DND-41 (cell line): ENCODE results near the gene DGKH.

ENCODE experiments used
- ATAC-seq: fragments of 200-7000 bp; cut with Tn5 transposase; 3 replicates; pipeline ENCODE4 v1.9.1; 2021; ENCODE audit warnings: low read depth; ENCODE audit not compliant: insufficient read depth
- DNase-seq: peaks from one replicate; pipeline ENCODE4 v3.0.0-alpha.2; 2020
- H2AFZ ChIP-seq: 2 replicates; pipeline ENCODE4 v1.6.0; 2012; ENCODE audit warnings: low read depth, low read length
- H3K27ac ChIP-seq: 2 replicates; pipeline ENCODE4 v1.5.1; 2012; ENCODE audit warnings: low read length, inconsistent platforms
- H3K27me3 ChIP-seq: fragments of 200-600 bp; sonication (generic); 2 replicates; pipeline ENCODE4 v1.6.0; 2012; ENCODE audit warnings: low read length, mild to moderate bottlenecking, inconsistent platforms; ENCODE audit not compliant: insufficient read depth, poor library complexity
- H3K36me3 ChIP-seq: 2 replicates; pipeline ENCODE4 v1.5.1; 2012; ENCODE audit warnings: low read length, inconsistent platforms; ENCODE audit not compliant: insufficient read depth
- H3K4me1 ChIP-seq: 2 replicates; pipeline ENCODE4 v1.5.1; 2012; ENCODE audit warnings: mild to moderate bottlenecking, low read length; ENCODE audit not compliant: insufficient read depth
- H3K4me2 ChIP-seq: 2 replicates; pipeline ENCODE4 v1.6.0; 2012; ENCODE audit warnings: mild to moderate bottlenecking, moderate library complexity, low read length, inconsistent platforms; ENCODE audit not compliant: insufficient read depth
- H3K4me3 ChIP-seq, 2 experiments: fragments of 200-600 bp in 1 of 2; shearing (Covaris generic) in 1 of 2; 2 replicates each; pipeline ENCODE4 v1.5.1; 2012 to 2016; ENCODE audit warnings: inconsistent platforms in 2 of 2, low read length in 2 of 2, mild to moderate bottlenecking in 2 of 2, low read depth in 1 of 2, moderate library complexity in 1 of 2
- H3K79me2 ChIP-seq: 2 replicates; pipeline ENCODE4 v1.6.0; 2012; ENCODE audit warnings: low read length, inconsistent platforms; ENCODE audit not compliant: insufficient read depth
- H3K9ac ChIP-seq: 2 replicates; pipeline ENCODE4 v1.6.0; 2012; ENCODE audit warnings: low read depth, mild to moderate bottlenecking, inconsistent platforms, low read length, moderate library complexity
- H3K9me3 ChIP-seq: 2 replicates; pipeline ENCODE4 v1.5.1; 2012; ENCODE audit warnings: low read length, moderate library complexity, mild to moderate bottlenecking, inconsistent platforms; ENCODE audit not compliant: insufficient read depth, severe bottlenecking
- H4K20me1 ChIP-seq: 2 replicates; pipeline ENCODE4 v1.6.0; 2012; ENCODE audit warnings: low read length; ENCODE audit not compliant: insufficient read depth
- EZH2 ChIP-seq: IDR thresholded peaks from 3 replicates; pipeline ENCODE4 v1.6.1; 2012; ENCODE audit warnings: borderline replicate concordance, low read depth, mild to moderate bottlenecking, moderate library complexity, low read length, inconsistent platforms; ENCODE audit not compliant: severe bottlenecking
- TF ChIP-seq, protein P1 (sequence below): IDR thresholded peaks from 2 replicates; pipeline ENCODE4 v1.5.1; 2012; ENCODE audit warnings: borderline replicate concordance, low read length, moderate library complexity, mild to moderate bottlenecking; ENCODE audit not compliant: poor library complexity, severe bottlenecking; ENCODE audit errors: extremely low read depth

The DGKH gene

DNA sequence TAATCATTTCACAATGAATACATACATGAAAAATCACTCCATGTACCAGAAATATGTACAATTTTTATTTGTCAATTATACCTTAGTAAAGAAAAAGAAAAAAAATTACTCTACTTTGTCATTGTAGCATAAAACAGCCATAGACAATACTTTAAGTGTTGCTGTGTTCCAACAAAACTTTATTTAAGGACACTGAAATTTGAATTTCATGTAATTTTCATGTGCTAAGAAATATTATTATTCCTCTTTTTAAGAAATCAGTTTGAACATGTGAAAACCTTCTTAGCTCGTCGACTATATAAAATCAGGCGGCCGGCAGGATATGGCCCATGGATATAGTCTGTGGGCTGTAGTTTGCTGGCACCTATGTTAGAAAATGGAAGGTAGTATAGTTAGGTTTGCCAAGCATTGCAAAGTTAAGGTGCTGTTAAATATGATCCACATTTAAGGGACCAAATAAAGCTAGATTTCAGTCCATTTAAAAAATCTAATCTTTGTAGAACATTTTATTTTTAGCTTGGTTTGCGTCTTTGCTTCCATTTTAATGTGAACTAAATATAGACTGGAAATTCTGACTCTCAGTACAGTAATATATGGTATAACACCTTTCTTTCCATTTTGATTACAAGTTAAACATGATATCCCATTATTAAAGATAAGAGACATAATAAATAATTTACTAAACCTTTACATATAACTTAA lies 6.5 kb downstream of the DGKH start:
- Histone ChIP-seq H3K9me3 (no peaks in the 10 kb centered on the region), H3K4me3 (no peak overlapping the region), H4K20me1 (no peaks in the 10 kb centered on the region), H3K27me3 (no peaks in the 10 kb centered on the region), H3K27ac (no peak overlapping the region), H3K4me2 (no peak overlapping the region), H3K4me1 (peaks cover 4% of the 10 kb centered on the region; the same call in 1 of the 2 replicates), H3K79me2 (no peaks in the 10 kb centered on the region), H3K9ac (no peak overlapping the region), H2AFZ (no peak overlapping the region), H3K36me3 (peaks cover 2% of the 10 kb centered on the region; the same call in 1 of the 2 replicates)
- TF ChIP-seq, protein P1, sequence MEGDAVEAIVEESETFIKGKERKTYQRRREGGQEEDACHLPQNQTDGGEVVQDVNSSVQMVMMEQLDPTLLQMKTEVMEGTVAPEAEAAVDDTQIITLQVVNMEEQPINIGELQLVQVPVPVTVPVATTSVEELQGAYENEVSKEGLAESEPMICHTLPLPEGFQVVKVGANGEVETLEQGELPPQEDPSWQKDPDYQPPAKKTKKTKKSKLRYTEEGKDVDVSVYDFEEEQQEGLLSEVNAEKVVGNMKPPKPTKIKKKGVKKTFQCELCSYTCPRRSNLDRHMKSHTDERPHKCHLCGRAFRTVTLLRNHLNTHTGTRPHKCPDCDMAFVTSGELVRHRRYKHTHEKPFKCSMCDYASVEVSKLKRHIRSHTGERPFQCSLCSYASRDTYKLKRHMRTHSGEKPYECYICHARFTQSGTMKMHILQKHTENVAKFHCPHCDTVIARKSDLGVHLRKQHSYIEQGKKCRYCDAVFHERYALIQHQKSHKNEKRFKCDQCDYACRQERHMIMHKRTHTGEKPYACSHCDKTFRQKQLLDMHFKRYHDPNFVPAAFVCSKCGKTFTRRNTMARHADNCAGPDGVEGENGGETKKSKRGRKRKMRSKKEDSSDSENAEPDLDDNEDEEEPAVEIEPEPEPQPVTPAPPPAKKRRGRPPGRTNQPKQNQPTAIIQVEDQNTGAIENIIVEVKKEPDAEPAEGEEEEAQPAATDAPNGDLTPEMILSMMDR, result no peak
- TF ChIP-seq EZH2, result no peak
- DNase-seq (no peak), ATAC-seq (no peak)

DNA sequence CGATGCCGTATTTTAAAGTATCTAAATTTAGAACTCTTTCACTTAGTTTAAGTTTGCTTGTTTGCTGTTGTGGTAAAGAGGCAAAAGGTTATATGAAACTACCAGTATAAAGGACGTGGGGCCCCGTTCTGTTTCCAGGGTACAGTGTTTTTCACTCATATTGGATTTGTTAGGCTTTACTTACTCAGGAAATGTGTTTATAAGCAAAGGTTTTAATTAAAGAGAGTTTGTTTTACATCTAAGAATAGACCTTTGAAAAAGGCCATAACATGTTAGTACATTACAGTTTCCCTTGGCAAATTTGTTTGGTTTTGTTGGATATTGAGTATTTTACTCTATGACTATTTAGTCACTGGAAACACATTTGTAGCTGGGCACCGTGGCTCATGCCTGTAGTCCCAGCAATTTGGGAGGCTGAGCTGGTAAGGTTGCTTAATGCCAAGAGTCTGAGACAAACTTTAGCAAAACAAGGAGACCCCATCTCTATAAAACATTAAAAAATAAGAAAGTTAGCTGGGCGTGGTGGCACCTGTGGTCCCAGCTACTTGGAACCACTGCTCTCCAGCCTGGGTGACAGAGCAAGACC lies 7.1 kb downstream of the DGKH start:
- Histone ChIP-seq H3K79me2 (no peaks in the 10 kb centered on the region), H3K4me2 (no peak overlapping the region), H3K9me3 (no peaks in the 10 kb centered on the region), H3K27ac (no peak overlapping the region), H3K4me1 (no peaks in the 10 kb centered on the region), H4K20me1 (no peaks in the 10 kb centered on the region), H2AFZ (no peak overlapping the region), H3K4me3 (no peak overlapping the region), H3K27me3 (no peaks in the 10 kb centered on the region), H3K9ac (no peak overlapping the region), H3K36me3 (peaks cover 2% of the 10 kb centered on the region; the same call in 1 of the 2 replicates)
- TF ChIP-seq, protein P1, result no peak
- TF ChIP-seq EZH2, result no peak
- no peak for ATAC-seq
- no peak for DNase-seq

DNA sequence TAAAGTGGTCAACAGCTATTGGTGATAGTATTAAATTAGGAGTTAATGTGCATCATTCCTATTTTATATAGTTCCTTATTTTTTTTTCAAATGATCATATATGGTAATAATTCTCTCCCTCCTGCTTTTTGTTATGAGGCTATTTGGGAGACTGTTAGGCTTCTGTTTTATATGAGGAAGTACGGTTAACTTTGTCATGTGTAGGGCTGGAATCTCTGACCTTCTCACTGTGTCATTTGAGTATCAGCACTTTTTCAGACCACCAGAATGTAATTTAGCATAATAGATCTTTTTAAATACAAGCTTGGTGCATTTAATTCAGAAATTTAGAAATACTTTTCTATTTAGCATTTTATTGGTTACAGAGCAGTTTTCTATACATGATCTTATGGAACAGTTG lies 7.7 kb downstream of the DGKH start:
- no peak overlapping the region for H2AFZ ChIP-seq
- no peak for DNase-seq
- H3K9me3 ChIP-seq, result no peaks in the 10 kb centered on the region
- TF ChIP-seq EZH2, result no peak
- TF ChIP-seq, protein P1, result no peak
- H3K4me2 ChIP-seq, result no peak overlapping the region
- peaks cover 2% of the 10 kb centered on the region; the same call in 1 of the 2 replicates for H3K36me3 ChIP-seq
- H3K4me3 ChIP-seq, result no peak overlapping the region
- H3K4me1 ChIP-seq, result no peaks in the 10 kb centered on the region
- no peak overlapping the region for H3K9ac ChIP-seq
- H3K27ac ChIP-seq, result no peak overlapping the region
- H4K20me1 ChIP-seq, result no peaks in the 10 kb centered on the region
- ATAC-seq, result no peak
- H3K79me2 ChIP-seq, result no peaks in the 10 kb centered on the region
- H3K27me3 ChIP-seq, result no peaks in the 10 kb centered on the region
